Bronchial epithelial cell (primary cell): ENCODE data around the gene TAF4. TPM values are rescaled to one million over a fixed set of nuclear protein-coding genes. Genes with fewer than 3 reads are reported as not detected.
A peak's percentile ranks its signal among the peaks of the same experiment; 100 is the strongest.
"Not testable (repeated sequence)": the region's sequence is repeated elsewhere in the genome, so short reads cannot be mapped to it uniquely, and the experiment has no call there.

ENCODE experiments used
- DNase-seq: peaks from one replicate; pipeline ENCODE4 v3.0.0-alpha.2; 2010; ENCODE audit warnings: low read depth
- FAIRE-seq: peaks from 2 replicates; lab custom pipeline; 2011; peaks lifted over from hg19 to GRCh38; lab: Jason Lieb, UNC
- H3K27me3 ChIP-seq: 2 replicates; pipeline ENCODE4 v1.5.1; 2011; ENCODE audit warnings: low read length; ENCODE audit not compliant: control insufficient read depth, insufficient read depth
- H3K36me3 ChIP-seq: 2 replicates; pipeline ENCODE4 v1.5.1; 2011; ENCODE audit warnings: low read length; ENCODE audit not compliant: control insufficient read depth, insufficient read depth
- H3K4me3 ChIP-seq: 2 replicates; pipeline ENCODE4 v1.5.1; 2011; ENCODE audit warnings: mild to moderate bottlenecking, low read depth, low read length, control low read depth
- CTCF ChIP-seq: IDR thresholded peaks from 2 replicates; pipeline ENCODE4 v1.5.1; 2011; ENCODE audit warnings: mild to moderate bottlenecking, moderate library complexity, low read length, control low read depth, inconsistent platforms; ENCODE audit not compliant: insufficient read depth, severe bottlenecking
- total RNA-seq: library from RNA; depleted of rRNA; stranded (reverse); fragments of >200 nt; gene quantifications from 2 replicates; pipeline ENCODE4 v1.2.1, GENCODE V29; 2014

The TAF4 gene
- total RNA-seq, 1 donor from 2014 or later, result 3.2 TPM

- TF ChIP-seq CTCF, result no peak
- Histone ChIP-seq H3K27me3 (no peaks in the 10 kb centered on the region), H3K4me3 (no peak overlapping the region), H3K36me3 (peaks cover 12% of the 10 kb centered on the region)
- DNase-seq, result no peak
- no peak for FAIRE-seq
These were observed 89.4 kb downstream of the TAF4 start for GRCh38 chr20:61976263-61976643.

- Histone ChIP-seq H3K27me3 (no peaks in the 10 kb centered on the region), H3K4me3 (no peak overlapping the region), H3K36me3 (peaks cover 12% of the 10 kb centered on the region)
- TF ChIP-seq CTCF, result no peak
- DNase-seq (no peak), FAIRE-seq (no peak)
These were observed 90.1 kb downstream of the TAF4 start for GRCh38 chr20:61975407-61976129.

- H3K27me3 ChIP-seq, result no peaks in the 10 kb centered on the region
- TF ChIP-seq CTCF, result no peak
- FAIRE-seq, result no peak
- peaks cover 10% of the 10 kb centered on the region for H3K36me3 ChIP-seq
- no peak overlapping the region for H3K4me3 ChIP-seq
- DNase-seq, result no peak
These were observed 91.4 kb downstream of the TAF4 start for GRCh38 chr20:61974357-61974665.

DNA sequence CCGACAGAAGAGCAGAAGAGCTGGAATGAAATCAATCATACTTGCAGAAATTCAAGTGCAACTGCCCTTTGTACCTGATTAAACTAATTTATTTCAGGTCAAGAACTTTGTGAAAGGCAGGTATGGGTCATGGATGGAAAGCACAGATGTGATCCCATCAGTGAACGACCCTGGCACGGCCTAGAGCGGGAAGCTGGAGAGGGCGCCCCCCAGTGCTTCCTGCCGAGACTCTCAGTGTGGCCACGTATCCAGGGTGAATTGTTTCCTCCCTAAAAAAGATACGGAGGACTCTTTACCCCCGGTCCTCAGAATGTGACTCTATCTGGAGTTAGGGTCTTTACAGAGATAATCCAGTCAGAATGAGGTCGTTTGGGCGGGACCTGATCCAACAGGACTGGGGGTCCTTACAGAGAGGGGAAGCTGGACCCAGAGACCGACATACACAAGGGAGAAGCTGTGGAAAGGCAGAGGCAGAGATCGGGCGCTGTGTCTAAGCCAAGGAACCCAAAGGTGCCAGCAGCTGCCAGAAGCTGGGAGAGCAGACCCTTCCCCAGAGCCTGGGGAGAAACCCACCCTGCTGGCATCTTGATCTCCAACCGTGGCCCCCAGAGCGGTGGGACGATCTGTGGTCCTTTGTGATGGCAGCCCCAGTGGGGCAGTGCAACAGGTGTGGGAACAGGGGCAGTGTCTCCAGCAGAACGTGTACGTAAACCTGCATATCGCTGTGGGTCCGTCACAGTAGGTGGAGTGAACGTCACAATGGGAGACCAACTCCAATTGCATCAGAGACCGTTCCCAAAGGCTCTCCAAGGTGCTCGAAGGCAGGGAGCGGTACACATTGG lies 91.9 kb downstream of the TAF4 start:
- no peak for DNase-seq
- Histone ChIP-seq H3K4me3 (no peak overlapping the region), H3K27me3 (no peaks in the 10 kb centered on the region), H3K36me3 (peaks cover 10% of the 10 kb centered on the region)
- TF ChIP-seq CTCF, result no peak
- FAIRE-seq, result peak; percentile 28

GRCh38 chr20:61972636-61973508 lies 92.8 kb downstream of the TAF4 start:
- Histone ChIP-seq H3K36me3 (peaks cover 10% of the 10 kb centered on the region), H3K4me3 (no peak overlapping the region), H3K27me3 (no peaks in the 10 kb centered on the region)
- DNase-seq, result no peak
- TF ChIP-seq CTCF, result no peak
- peak; percentile 68 for FAIRE-seq

DNA sequence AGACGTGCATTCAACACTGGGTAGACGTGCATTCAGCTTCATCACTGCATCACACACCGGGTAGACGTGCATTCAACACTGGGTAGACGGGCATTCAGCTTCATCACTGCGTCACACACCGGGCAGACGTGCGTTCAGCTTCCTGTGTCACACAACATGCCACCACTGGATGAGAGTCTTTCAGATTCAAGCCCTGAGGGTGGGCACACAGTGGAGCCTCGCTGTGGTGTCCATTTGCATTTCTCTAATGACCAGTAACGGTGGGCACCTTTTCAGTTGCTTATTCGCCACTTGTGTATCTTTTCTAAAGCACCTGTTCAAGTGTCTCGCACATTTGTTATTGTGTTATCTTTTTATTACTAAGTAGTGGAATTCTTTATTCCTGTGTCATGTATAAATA lies 94.1 kb downstream of the TAF4 start:
- not testable (repeated sequence) for DNase-seq, FAIRE-seq, H3K4me3 ChIP-seq

More for the DNA sequence above, 94.1 kb downstream of the TAF4 start:
- not testable (repeated sequence) for H3K27me3 ChIP-seq, H3K36me3 ChIP-seq
